Activated CD4-positive, alpha-beta T cell treated with anti-CD3 and anti-CD28 coated beads, Interleukin-2, amount 10 ng/mL, durations not matched to agents 7 days and 5 days (primary cell): ENCODE data around the gene MARCHF2. TPM values are rescaled to one million over a fixed set of nuclear protein-coding genes. Genes with fewer than 3 reads are reported as not detected.
"Not testable (repeated sequence)": the region's sequence is repeated elsewhere in the genome, so short reads cannot be mapped to it uniquely, and the experiment has no call there.

Source experiments
- CTCF ChIA-PET: fragments of 350-600 bp; sonication (Branson Sonifier 250); formaldehyde crosslinking; loops from one replicate; lab custom pipeline; 2021; ENCODE audit warnings: antibody characterized with exemption; lab: Charles Lee
- POLR2A ChIA-PET: fragments of 350-600 bp; sonication (Branson Sonifier 250); formaldehyde crosslinking; loops from one replicate; lab custom pipeline; 2021; ENCODE audit warnings: antibody characterized with exemption; lab: Charles Lee
- DNase-seq: peaks from one replicate; pipeline ENCODE4 v3.0.0-alpha.2; 2020
- H3K27ac Mint-ChIP-seq: one replicate; pipeline ENCODE4 v1.8.0; 2021; ENCODE audit warnings: mild to moderate bottlenecking, moderate library complexity, mixed read lengths
- H3K27me3 Mint-ChIP-seq: one replicate; pipeline ENCODE4 v1.8.0; 2021; ENCODE audit warnings: mixed read lengths
- H3K36me3 Mint-ChIP-seq: one replicate; pipeline ENCODE4 v1.8.0; 2021; ENCODE audit warnings: low read depth, mixed read lengths
- H3K4me1 Mint-ChIP-seq: one replicate; pipeline ENCODE4 v1.8.0; 2021; ENCODE audit warnings: mixed read lengths
- H3K4me3 Mint-ChIP-seq: one replicate; pipeline ENCODE4 v1.8.0; 2021; ENCODE audit warnings: mild to moderate bottlenecking, moderate library complexity, mixed read lengths
- H3K9me3 Mint-ChIP-seq: one replicate; pipeline ENCODE4 v1.8.0; 2021; ENCODE audit warnings: mixed read lengths
- total RNA-seq, 2 experiments: library from RNA; stranded (reverse); gene quantifications; one replicate each; pipeline ENCODE4 v1.2.3, GENCODE V29; 2021

MARCHF2 gene, protein sequence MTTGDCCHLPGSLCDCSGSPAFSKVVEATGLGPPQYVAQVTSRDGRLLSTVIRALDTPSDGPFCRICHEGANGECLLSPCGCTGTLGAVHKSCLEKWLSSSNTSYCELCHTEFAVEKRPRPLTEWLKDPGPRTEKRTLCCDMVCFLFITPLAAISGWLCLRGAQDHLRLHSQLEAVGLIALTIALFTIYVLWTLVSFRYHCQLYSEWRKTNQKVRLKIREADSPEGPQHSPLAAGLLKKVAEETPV
- 10 to 100 TPM; 26.4 to 29.0 TPM for total RNA-seq

DNA sequence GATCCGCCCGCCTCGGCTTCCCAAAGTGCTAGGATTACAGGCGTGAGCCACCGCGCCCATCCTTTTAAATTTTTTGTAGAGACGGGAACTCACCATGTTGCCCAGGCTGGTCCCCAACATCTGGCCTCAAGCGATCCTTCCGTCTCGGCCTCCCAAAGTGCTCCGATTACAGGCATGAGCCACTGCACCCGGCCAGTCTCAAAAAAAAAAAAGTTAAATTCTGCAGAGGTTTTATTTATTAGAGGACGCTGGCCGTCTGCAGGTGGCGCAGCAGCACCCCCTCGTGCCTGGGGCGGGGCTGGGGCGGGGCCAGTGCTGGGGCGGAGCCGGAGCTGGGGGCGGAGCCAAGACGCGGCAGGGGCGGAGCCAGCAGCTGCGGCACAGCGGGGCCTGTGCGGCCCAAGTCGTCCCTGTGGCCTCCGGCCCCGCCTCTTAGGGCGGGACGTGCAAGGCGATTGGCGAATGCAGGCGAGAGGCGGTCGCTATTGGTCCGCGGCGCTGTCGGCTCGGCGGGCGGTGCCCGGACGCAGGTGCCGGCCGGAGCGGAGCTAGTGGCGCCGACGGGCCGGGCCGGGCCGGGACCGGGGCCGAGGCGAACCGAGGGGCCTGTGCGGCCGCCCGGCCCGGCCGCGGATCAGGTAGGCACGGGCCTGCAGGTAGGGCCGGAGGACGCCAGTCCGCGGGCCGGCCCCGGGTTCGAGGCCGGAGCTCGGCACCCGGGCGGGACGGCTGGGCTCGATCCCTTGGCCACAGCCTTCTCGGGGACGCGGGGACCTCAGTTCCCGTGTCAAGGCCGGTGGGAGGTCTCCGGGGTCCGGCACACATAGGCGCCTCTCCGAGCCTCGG, at the start of gene MARCHF2:
MARCHF2 (plus strand) TSS at position 523 of the 846 bp plus-strand sequence. CDS start 8,536 bp downstream, outside the sequence.
- Mint-ChIP-seq H3K4me3 (peak within 1 kb of the TSS; percentile 67), H3K9me3 (no peaks in the 10 kb centered on the region), H3K27ac (peak within 1 kb of the TSS; percentile 77), H3K27me3 (no peaks in the 10 kb centered on the region), H3K4me1 (peaks cover 13% of the 10 kb centered on the region), H3K36me3 (no peaks in the 10 kb centered on the region)
- ChIA-PET POLR2A (interaction anchor here (1.0 kb wide), 1 partner anchor 32 kb away, joined by 4 read pairs; the partner anchor contains the start of gene HNRNPM), CTCF (interaction anchor here (0.5 to 4.8 kb wide), 26 partner anchors 11 to 1962 kb away, joined by 3 to 34 read pairs (median 4); partner anchors contain the start of genes HNRNPM and RAB11B)
- peak; percentile 95 for DNase-seq

DNA sequence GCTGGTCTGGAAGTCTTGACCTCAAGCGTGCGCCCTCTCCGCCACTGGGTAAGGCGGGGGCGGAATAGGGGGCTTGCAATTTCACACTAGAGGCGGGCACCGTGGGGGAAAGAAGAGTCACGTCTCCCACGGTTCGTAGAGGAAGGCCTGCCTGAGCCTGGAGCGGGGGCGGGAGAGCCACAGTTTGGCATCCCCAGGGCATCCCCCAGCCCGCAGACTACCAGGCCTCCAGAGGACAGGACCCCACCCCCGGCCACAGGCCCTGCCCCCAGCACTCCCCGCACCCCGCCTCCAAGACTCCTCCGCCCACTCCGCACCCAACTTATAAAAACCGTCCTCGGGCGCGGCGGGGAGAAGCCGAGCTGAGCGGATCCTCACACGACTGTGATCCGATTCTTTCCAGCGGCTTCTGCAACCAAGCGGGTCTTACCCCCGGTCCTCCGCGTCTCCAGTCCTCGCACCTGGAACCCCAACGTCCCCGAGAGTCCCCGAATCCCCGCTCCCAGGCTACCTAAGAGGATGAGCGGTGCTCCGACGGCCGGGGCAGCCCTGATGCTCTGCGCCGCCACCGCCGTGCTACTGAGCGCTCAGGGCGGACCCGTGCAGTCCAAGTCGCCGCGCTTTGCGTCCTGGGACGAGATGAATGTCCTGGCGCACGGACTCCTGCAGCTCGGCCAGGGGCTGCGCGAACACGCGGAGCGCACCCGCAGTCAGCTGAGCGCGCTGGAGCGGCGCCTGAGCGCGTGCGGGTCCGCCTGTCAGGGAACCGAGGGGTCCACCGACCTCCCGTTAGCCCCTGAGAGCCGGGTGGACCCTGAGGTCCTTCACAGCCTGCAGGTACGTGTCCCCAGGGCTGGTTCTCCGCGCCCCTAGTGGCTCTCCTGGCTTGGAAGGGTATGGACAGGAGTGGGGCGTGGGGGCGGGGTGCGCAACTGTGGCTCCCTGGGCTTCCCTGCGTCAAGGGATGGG, 49.0 kb upstream of the MARCHF2 start, which contains the start of gene ANGPTL4:
ANGPTL4 (plus strand) TSS at position 353 of the 969 bp plus-strand sequence; CDS start at position 520, 167 bp downstream.
- Mint-ChIP-seq H3K27ac (no peak within 1 kb of the TSS), H3K9me3 (no peaks in the 10 kb centered on the region), H3K36me3 (no peaks in the 10 kb centered on the region), H3K27me3 (peaks cover 49% of the 10 kb centered on the region), H3K4me3 (peak within 1 kb of the TSS; percentile 71), H3K4me1 (peaks cover 22% of the 10 kb centered on the region)
- ChIA-PET CTCF (interaction anchor here (0.7 to 2.4 kb wide), 7 partner anchors 11 to 1732 kb away, joined by 3 to 9 read pairs (median 4); no protein-coding TSS in a partner anchor), POLR2A (interaction anchor here (0.6 kb wide), 1 partner anchor 213 kb away, joined by 3 read pairs; the partner anchor contains the start of gene MYO1F)
- peak; percentile 53 for DNase-seq

DNA sequence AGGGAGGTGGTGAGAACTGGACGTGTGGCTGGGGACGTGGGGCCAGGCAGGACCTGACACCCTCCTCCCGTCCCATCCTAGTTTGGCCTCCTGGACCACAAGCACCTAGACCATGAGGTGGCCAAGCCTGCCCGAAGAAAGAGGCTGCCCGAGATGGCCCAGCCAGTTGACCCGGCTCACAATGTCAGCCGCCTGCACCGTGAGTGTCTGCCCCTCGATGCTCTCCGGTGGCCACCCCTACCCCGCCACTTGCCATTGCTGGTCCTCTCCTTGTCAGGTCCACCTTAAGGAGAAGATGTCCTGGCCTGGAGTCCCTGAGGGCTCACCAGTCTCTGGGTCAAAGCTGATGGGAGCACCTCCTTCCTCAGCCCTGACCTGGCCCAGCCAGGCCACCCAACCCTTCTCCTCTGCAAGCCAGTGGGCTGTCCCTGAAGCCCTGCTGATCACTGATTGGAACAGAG, 47.0 kb upstream of the MARCHF2 start:
- DNase-seq: no peak
- Mint-ChIP-seq H3K36me3 (no peaks in the 10 kb centered on the region), H3K4me1 (peaks cover 22% of the 10 kb centered on the region), H3K4me3 (no peak overlapping the region), H3K27ac (no peak overlapping the region), H3K9me3 (no peaks in the 10 kb centered on the region), H3K27me3 (peaks cover 49% of the 10 kb centered on the region)
- ChIA-PET CTCF (no interaction called here), POLR2A (no interaction called here)

DNA sequence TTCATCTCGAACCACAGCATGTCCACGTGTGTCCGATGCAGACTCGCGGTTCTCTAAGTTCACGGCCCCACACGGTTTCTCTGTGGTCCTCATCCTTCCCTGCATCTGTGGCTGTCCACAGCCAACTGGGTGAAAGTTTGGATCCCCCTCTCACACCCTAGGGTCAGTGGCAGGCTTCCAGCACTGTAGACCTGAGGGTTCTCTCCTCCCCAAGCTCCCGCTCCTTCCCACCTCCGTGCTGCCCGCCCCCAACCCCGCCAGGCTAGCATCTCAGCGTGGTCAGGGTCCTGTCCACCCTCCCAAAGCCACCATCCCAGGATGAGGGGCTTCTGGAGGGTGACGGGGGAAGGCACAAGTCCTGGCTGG, 46.2 kb upstream of the MARCHF2 start:
- DNase-seq: no peak
- ChIA-PET POLR2A (no interaction called here), CTCF (interaction anchor here (0.9 to 2.1 kb wide), 2 partner anchors 9 to 13 kb away, joined by 3 to 12 read pairs; no protein-coding TSS in a partner anchor)
- H3K27me3 Mint-ChIP-seq: peaks cover 46% of the 10 kb centered on the region
- H3K4me1 Mint-ChIP-seq: peaks cover 22% of the 10 kb centered on the region
- H3K4me3 Mint-ChIP-seq: no peak overlapping the region
- no peaks in the 10 kb centered on the region for H3K36me3 Mint-ChIP-seq
- H3K9me3 Mint-ChIP-seq: no peaks in the 10 kb centered on the region
- H3K27ac Mint-ChIP-seq: no peak overlapping the region

DNA sequence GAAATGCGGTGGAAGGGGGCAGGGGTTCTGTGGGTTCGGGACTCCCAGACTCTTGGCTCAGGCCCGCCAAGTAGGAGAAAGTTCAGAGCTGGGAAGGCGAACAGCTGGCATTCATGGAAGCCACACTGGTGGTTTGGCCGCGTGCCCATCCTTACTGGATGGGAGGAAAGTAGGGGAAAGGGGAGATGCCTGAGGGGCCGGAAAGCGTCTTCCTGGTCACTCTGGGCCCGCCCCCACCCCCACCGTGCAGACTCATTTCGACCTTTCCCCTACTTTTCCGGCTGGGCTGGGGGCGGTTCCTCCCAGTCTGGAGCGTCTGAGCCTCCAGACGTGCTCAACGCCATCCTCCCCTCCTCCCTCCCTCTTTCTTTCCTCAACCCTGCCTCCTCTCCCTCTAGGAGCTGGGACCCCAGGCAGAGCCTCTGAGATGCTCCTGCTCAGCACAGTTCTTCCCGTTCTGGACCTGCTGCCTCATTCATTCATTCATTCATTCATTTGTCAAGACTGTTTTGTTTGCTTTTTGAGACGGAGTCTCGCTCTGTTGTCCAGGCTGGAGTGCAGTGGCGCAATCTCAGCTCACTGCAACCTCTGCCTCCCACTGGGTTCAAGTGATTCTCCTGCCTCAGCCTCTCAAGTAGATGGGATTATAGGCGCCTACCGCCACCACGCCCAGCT, 45.6 kb upstream of the MARCHF2 start:
- peaks cover 19% of the 10 kb centered on the region for H3K4me1 Mint-ChIP-seq
- ChIA-PET POLR2A (no interaction called here), CTCF (interaction anchor here (0.7 to 2.1 kb wide), 5 partner anchors 9 to 213 kb away, joined by 3 to 12 read pairs (median 3); no protein-coding TSS in a partner anchor)
- no peak overlapping the region for H3K27ac Mint-ChIP-seq
- no peaks in the 10 kb centered on the region for H3K9me3 Mint-ChIP-seq
- H3K4me3 Mint-ChIP-seq: no peak overlapping the region
- H3K36me3 Mint-ChIP-seq: no peaks in the 10 kb centered on the region
- H3K27me3 Mint-ChIP-seq: peaks cover 44% of the 10 kb centered on the region
- no peak for DNase-seq

DNA sequence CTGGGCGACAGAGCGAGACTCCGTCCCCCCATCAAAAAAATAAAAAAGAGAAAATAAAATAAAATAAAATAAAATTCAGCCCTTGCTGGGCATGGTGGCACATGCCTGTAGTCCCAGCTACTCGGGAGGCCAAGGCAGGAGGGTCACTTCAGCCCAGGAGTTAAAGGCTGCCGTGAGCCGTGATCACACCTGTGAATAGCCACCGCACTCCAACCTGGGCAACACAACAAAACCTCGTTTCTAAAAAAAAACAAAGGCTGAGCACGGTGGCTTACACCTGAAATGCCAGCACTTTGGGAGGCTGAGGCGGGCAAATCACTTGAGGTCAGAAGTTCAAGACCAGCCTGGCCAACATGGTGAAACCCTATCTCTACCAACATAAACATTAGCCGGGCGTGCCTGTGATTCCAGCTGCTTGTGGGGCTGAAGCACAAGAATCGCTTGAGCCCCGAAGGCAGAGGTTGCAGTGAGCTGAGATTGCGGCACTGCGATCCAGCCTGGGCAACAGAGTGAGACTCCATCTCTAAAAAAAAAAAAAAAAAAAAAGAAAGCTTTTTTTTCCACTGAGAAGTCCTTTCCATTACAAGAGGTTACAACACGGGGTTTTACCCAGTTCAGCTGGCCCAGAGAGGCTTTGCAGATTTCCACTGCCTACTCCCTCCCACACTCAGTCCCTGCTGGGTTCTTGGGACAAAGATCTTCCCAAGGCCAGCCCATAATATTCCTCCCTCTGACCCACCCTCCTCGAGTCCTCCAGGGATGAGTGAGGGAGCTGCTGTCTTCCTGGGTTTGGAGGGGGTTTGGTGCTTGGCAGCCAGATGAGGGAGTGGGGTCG, 42.7 kb upstream of the MARCHF2 start:
- CTCF ChIA-PET: interaction anchor here (0.9 to 2.1 kb wide), 3 partner anchors 10 to 21 kb away, joined by 3 to 5 read pairs (median 4); no protein-coding TSS in a partner anchor
- Mint-ChIP-seq H3K27me3 (peaks cover 25% of the 10 kb centered on the region), H3K36me3 (no peaks in the 10 kb centered on the region), H3K27ac (no peak overlapping the region), H3K4me1 (peaks cover 6% of the 10 kb centered on the region), H3K9me3 (no peaks in the 10 kb centered on the region), H3K4me3 (no peak overlapping the region)
- POLR2A ChIA-PET: no interaction called here
- DNase-seq: no peak

DNA sequence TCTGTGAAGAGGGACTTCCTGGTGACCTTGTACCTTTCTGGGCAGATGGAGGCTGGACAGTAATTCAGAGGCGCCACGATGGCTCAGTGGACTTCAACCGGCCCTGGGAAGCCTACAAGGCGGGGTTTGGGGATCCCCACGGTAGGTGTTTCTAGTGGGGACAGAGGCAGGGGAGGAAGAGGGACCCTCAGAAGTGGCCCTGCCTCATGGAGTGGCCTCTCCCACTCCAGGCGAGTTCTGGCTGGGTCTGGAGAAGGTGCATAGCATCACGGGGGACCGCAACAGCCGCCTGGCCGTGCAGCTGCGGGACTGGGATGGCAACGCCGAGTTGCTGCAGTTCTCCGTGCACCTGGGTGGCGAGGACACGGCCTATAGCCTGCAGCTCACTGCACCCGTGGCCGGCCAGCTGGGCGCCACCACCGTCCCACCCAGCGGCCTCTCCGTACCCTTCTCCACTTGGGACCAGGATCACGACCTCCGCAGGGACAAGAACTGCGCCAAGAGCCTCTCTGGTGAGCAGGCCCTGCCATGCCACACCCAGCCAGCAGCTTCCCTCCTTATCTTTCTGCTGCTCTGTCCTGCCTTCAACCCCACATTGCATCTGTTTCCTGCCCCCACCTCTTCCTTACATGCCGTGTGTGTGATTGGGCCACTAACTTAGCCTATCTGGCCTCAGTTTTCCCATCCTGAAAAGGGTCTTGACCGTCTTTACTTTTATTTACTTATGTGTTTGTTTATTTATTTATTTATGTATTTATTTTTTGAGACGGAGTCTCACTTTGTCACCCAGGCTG, 41.9 kb upstream of the MARCHF2 start:
- POLR2A ChIA-PET: no interaction called here
- Mint-ChIP-seq H3K4me3 (no peak overlapping the region), H3K27ac (peak overlapping the region; percentile 57), H3K27me3 (peaks cover 17% of the 10 kb centered on the region), H3K4me1 (peaks cover 6% of the 10 kb centered on the region), H3K36me3 (no peaks in the 10 kb centered on the region), H3K9me3 (no peaks in the 10 kb centered on the region)
- DNase-seq: no peak
- CTCF ChIA-PET: interaction anchor here (0.9 to 2.1 kb wide), 3 partner anchors 10 to 20 kb away, joined by 3 to 5 read pairs (median 4); no protein-coding TSS in a partner anchor

DNA sequence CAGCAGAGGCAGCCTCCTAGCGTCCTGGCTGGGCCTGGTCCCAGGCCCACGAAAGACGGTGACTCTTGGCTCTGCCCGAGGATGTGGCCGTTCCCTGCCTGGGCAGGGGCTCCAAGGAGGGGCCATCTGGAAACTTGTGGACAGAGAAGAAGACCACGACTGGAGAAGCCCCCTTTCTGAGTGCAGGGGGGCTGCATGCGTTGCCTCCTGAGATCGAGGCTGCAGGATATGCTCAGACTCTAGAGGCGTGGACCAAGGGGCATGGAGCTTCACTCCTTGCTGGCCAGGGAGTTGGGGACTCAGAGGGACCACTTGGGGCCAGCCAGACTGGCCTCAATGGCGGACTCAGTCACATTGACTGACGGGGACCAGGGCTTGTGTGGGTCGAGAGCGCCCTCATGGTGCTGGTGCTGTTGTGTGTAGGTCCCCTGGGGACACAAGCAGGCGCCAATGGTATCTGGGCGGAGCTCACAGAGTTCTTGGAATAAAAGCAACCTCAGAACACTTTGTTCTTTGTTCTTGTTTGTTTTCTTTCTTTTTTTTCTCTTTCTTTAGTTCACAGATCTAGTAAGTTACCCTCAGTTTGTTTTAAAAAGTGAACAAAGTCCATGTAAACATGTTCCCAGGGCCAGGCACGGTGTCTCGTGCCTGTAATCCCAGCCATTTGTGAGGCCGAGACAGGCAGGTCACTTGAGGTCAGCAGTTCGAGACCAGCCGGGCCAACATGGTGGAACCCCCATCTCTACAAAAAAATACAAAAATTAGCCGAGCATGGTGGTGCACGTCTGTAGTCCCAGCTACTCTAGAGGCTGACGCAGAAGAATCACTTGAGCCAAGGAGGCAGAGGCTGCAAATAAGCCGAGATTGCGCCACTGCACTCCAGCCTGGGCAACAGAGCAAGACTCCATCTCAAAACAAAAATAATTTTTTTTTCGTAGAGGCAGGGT, 39.0 kb upstream of the MARCHF2 start:
- H3K4me3 Mint-ChIP-seq: no peak overlapping the region
- POLR2A ChIA-PET: no interaction called here

DNA sequence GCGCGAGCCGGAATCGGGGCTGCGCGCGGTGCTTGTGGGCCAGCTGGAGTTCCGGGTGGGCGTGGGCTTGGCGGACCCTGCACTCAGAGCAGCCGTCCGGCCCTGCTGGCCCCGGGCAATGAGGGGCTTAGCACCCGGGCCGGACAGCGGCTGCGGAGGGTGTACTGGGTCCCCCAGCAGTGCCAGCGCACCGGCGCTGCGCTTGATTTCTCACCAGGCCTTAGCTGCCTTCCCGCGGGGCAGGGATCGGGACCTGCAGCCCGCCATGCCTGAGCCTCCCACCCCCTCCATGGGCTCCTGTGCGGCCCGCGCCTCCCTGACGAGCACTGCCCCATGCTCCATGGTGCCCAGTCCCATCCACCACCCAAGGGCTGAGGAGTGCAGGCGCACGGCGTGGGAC, 37.3 kb upstream of the MARCHF2 start:
- H3K27me3 Mint-ChIP-seq, DNase-seq, POLR2A ChIA-PET, H3K9me3 Mint-ChIP-seq, H3K27ac Mint-ChIP-seq, H3K4me3 Mint-ChIP-seq: not testable (repeated sequence)
- CTCF ChIA-PET: interaction anchor here (0.6 to 1.1 kb wide), 2 partner anchors 22 to 45 kb away, joined by 3 to 4 read pairs; no protein-coding TSS in a partner anchor
- Mint-ChIP-seq H3K36me3 (peaks cover 12% of the 10 kb centered on the region), H3K4me1 (peaks cover 19% of the 10 kb centered on the region)

More for the DNA sequence above, 39.0 kb upstream of the MARCHF2 start:
- DNase-seq: no peak
- Mint-ChIP-seq H3K27me3 (no peaks in the 10 kb centered on the region), H3K27ac (no peak overlapping the region), H3K36me3 (peaks cover 8% of the 10 kb centered on the region), H3K4me1 (peaks cover 19% of the 10 kb centered on the region), H3K9me3 (peaks cover under 1% of the 10 kb centered on the region)
- CTCF ChIA-PET: interaction anchor here (0.6 kb wide), 1 partner anchor 126 kb away, joined by 5 read pairs; no protein-coding TSS in a partner anchor
